Erythroblast (primary cell): ENCODE measurements around the gene CPNE8.

ENCODE experiments used
- GATA1 ChIP-seq: IDR thresholded peaks from 2 replicates; pipeline ENCODE4 v1.6.1; 2011; ENCODE audit warnings: low read depth, mild to moderate bottlenecking, control low read depth, low read length, moderate library complexity
- POLR2A ChIP-seq: IDR thresholded peaks from 2 replicates; pipeline ENCODE4 v1.6.1; 2011; ENCODE audit warnings: mild to moderate bottlenecking, low read length

DNA sequence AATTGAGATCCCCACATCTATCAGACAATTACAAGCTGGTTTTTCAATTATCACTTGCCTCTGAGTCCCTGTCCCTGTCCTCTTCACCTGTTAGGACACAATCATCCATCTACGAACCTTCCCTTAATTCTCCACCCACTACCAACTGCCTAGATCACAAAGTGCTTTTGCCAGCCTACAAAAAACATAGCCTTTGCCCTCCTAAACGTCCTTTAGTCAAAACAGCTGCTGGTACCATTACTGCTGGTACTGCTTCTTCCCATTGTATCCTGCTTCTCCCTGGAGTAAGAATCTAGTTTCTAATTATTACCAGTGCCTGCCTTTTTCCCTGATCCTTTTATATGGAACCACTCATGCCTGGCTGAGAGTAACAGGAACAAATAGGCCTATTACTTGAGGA, 82.1 kb downstream of the CPNE8 start:
- no peak for TF ChIP-seq POLR2A
- TF ChIP-seq GATA1: no peak
